Measurements from ENCODE around the gene HPSE2. TPM values are rescaled to one million over a fixed set of nuclear protein-coding genes. Genes with fewer than 3 reads are reported as not detected.
"Not testable (repeated sequence)": the region's sequence is repeated elsewhere in the genome, so short reads cannot be mapped to it uniquely, and the experiment has no call there.

Gene HPSE2
- total RNA-seq, 1 donor from 2014 or later = not detected

GRCh38 chr10:98560565-98560964, 675.1 kb downstream of the HPSE2 start:
- TF ChIP-seq CTCF (IDR thresholded peaks at IDR 0.05; ENCODE audit: borderline replicate concordance) = no peak
- DNase-seq = no peak
- Histone ChIP-seq H3K4me1 (no peaks in the 10 kb centered on the region), H3K9me3 (replicated peaks) (no peaks in the 10 kb centered on the region), H3K36me3 (no peaks in the 10 kb centered on the region), H3K27me3 (ENCODE audit: low read depth) (peaks cover 11% of the 10 kb centered on the region), H3K27ac (replicated peaks) (no peak overlapping the region), H3K4me3 (no peak overlapping the region)
- intact Hi-C loops (cut with micrococcal nuclease) = no loop called here

- H3K36me3 ChIP-seq = no peaks in the 10 kb centered on the region
- TF ChIP-seq CTCF (IDR thresholded peaks at IDR 0.05; ENCODE audit: borderline replicate concordance) = no peak
- no peaks in the 10 kb centered on the region for H3K9me3 ChIP-seq (replicated peaks)
- DNase-seq = no peak
- H3K4me3 ChIP-seq = no peak overlapping the region
- no peak overlapping the region for H3K27ac ChIP-seq (replicated peaks)
- H3K4me1 ChIP-seq = no peaks in the 10 kb centered on the region
- intact Hi-C loops (cut with micrococcal nuclease) = no loop called here
- H3K27me3 ChIP-seq (ENCODE audit: low read depth) = peaks cover 16% of the 10 kb centered on the region
These were observed 679.6 kb downstream of the HPSE2 start for GRCh38 chr10:98556061-98556460.

- intact Hi-C loops (cut with micrococcal nuclease) = no loop called here
- Histone ChIP-seq H3K4me3 (no peak overlapping the region), H3K9me3 (replicated peaks) (no peaks in the 10 kb centered on the region), H3K27me3 (ENCODE audit: low read depth) (peaks cover 16% of the 10 kb centered on the region), H3K4me1 (no peaks in the 10 kb centered on the region), H3K27ac (replicated peaks) (no peak overlapping the region), H3K36me3 (no peaks in the 10 kb centered on the region)
- no peak for TF ChIP-seq CTCF (IDR thresholded peaks at IDR 0.05; ENCODE audit: borderline replicate concordance)
- no peak for DNase-seq
These were observed 680.5 kb downstream of the HPSE2 start for GRCh38 chr10:98555021-98555619.

GRCh38 chr10:98541561-98541960, 694.1 kb downstream of the HPSE2 start:
- H3K36me3 ChIP-seq; intact Hi-C loops (cut with micrococcal nuclease); DNase-seq; H3K27ac ChIP-seq (replicated peaks); H3K4me3 ChIP-seq; H3K9me3 ChIP-seq (replicated peaks); H3K4me1 ChIP-seq; H3K27me3 ChIP-seq (ENCODE audit: low read depth): not testable (repeated sequence)

GRCh38 chr10:98539578-98539977, 696.1 kb downstream of the HPSE2 start:
- no peaks in the 10 kb centered on the region for H3K36me3 ChIP-seq
- H3K9me3 ChIP-seq (replicated peaks) = no peaks in the 10 kb centered on the region
- no peak overlapping the region for H3K4me3 ChIP-seq
- no peak overlapping the region for H3K27ac ChIP-seq (replicated peaks)
- no peak for DNase-seq
- TF ChIP-seq CTCF (IDR thresholded peaks at IDR 0.05; ENCODE audit: borderline replicate concordance) = no peak
- intact Hi-C loops (cut with micrococcal nuclease) = no loop called here
- H3K4me1 ChIP-seq = no peaks in the 10 kb centered on the region
- no peaks in the 10 kb centered on the region for H3K27me3 ChIP-seq (ENCODE audit: low read depth)

- no peaks in the 10 kb centered on the region for H3K9me3 ChIP-seq (replicated peaks)
- intact Hi-C loops (cut with micrococcal nuclease) = no loop called here
- no peaks in the 10 kb centered on the region for H3K36me3 ChIP-seq
- no peak overlapping the region for H3K27ac ChIP-seq (replicated peaks)
- TF ChIP-seq CTCF (IDR thresholded peaks at IDR 0.05; ENCODE audit: borderline replicate concordance) = no peak
- H3K4me1 ChIP-seq = no peaks in the 10 kb centered on the region
- no peaks in the 10 kb centered on the region for H3K27me3 ChIP-seq (ENCODE audit: low read depth)
- no peak overlapping the region for H3K4me3 ChIP-seq
- DNase-seq = no peak
These were observed 697.2 kb downstream of the HPSE2 start for GRCh38 chr10:98538472-98538871.
